Adrenal gland (tissue), 12 donors: Measurements from ENCODE around the gene OR2G3. TPM values are rescaled to one million over a fixed set of nuclear protein-coding genes. Genes with fewer than 3 reads are reported as not detected.

Experiments
- DNase-seq, 7 donors: peaks; one replicate each; pipeline ENCODE4 v3.0.0-alpha.2; 2019 to 2020
- H3K27ac ChIP-seq, 5 donors: fragments of 200-600 bp; sonication (generic) in 4 of 5; 1 replicate in 3 of 5; 2 replicates in 2 of 5; pipeline versions ENCODE4 v1.5.1 to v1.8.0; 2016 to 2020; ENCODE audit warnings: mild to moderate bottlenecking in 1 of 5
- H3K27me3 ChIP-seq: fragments of 200-600 bp; 2 replicates; pipeline ENCODE4 v1.8.0; 2021
- H3K36me3 ChIP-seq, 2 donors: fragments of 200-600 bp; replicated peaks in 1 of 2; 1 replicate in 1 of 2; 2 replicates in 1 of 2; pipeline versions ENCODE4 v1.5.1 to v1.8.0; 2018 to 2022
- H3K4me1 ChIP-seq, 2 donors: fragments of 200-600 bp; replicated peaks in 1 of 2; 1 replicate in 1 of 2; 2 replicates in 1 of 2; pipeline versions ENCODE4 v1.5.1 to v1.8.0; 2018 to 2021
- H3K4me3 ChIP-seq, 4 donors: fragments of 200-600 bp; sonication (generic) in 3 of 4; one replicate each; pipeline ENCODE4 v1.5.1; 2016 to 2018
- H3K9me3 ChIP-seq, 3 donors: fragments of 200-600 bp; sonication (generic) in 1 of 3; replicated peaks in 1 of 3; 1 replicate in 2 of 3; 2 replicates in 1 of 3; pipeline versions ENCODE4 v1.5.1 to v1.8.0; 2016 to 2021
- CTCF ChIP-seq, 6 experiments: fragments of 450-650 bp in 4 of 6; fragments of 200-600 bp in 2 of 6; sonication (generic) in 1 of 6; IDR thresholded peaks; 1 replicate in 5 of 6; 2 replicates in 1 of 6; pipeline versions ENCODE4 v1.5.1 to v1.8.0; 2016 to 2021; ENCODE audit warnings: antibody characterized with exemption in 6 of 6, mild to moderate bottlenecking in 2 of 6, moderate library complexity in 1 of 6
- POLR2A ChIP-seq, 2 donors: fragments of 450-650 bp; IDR thresholded peaks; one replicate each; pipeline ENCODE4 v1.6.1; 2017; ENCODE audit warnings: antibody characterized with exemption in 2 of 2, mild to moderate bottlenecking in 2 of 2, moderate library complexity in 1 of 2
- WGBS, 4 donors: extraction: QIAGEN DNeasy Blood & Tissue Kit in 2 of 4; methylation state at CpG; one replicate each; pipeline versions ENCODE4 v1.1.5 to v1.1.7; 2013 to 2017; 5-methylcytosine and 5-hydroxymethylcytosine counted together
- intact Hi-C, 2 donors: fragments of 100-400 bp; cut with DNase I; formaldehyde crosslinking; loops; one replicate each; pipeline versions ENCODE4 v1.14.1 to v1.15.0; 2022 to 2023
- polyA plus RNA-seq, 3 donors: library from polyadenylated mRNA; stranded (reverse); fragments of 200-250 nt in 2 of 3; fragments of 350-450 nt in 1 of 3; fragmentation: Illumina TruSeq in 1 of 3; extraction: RNeasy Lipid Tissue Mini Kit (QIAGEN cat#74804) in 1 of 3; gene quantifications; one replicate each; pipeline ENCODE4 v1.2.3, GENCODE V29; 2013 to 2014
- total RNA-seq, 9 donors: library from RNA; depleted of rRNA in 4 of 9; stranded (reverse); fragments of >200 nt in 4 of 9; fragments of 120-200 nt in 1 of 9; fragmentation: NEBNext Ultra II Directional in 1 of 9; extraction: Animal tissue kit (Norgen Biotek cat#: 25700) in 1 of 9; gene quantifications; one replicate each; pipeline versions ENCODE4 v1.1.0 to v1.2.4, GENCODE V29; 2013 to 2023
- donor health status: healthy with polysubstance abuse.
- donor health status: Bipolar disorder and iron deficiency.
- donor health status: DM: yes; HTN: yes; CAD: no.
- donor health status: DM: no; HTN: no; CAD: no.
- donor health status: DM: no; HTN: no; CAD: no.
- donor health status: DM: yes; HTN: yes; CAD: no.

The OR2G3 gene
- total and polyA plus RNA-seq, 12 donors, result not detected

GRCh38 chr1:247638781-247639180 is 33.4 kb downstream of the OR2G3 start:
- no peak for DNase-seq
- Histone ChIP-seq H3K27ac (no peak overlapping the region), H3K36me3 (no peaks in the 10 kb centered on the region), H3K4me3 (no peak overlapping the region), H3K27me3 (no peaks in the 10 kb centered on the region), H3K9me3 (no peaks in the 10 kb centered on the region), H3K4me1 (no peaks in the 10 kb centered on the region)
- WGBS, 4 donors, result 75 to 85% (median 79%) methylated on average over 6 of the region's 6 CpGs
- TF ChIP-seq POLR2A (IDR thresholded peaks at IDR 0.05) (no peak), CTCF (IDR thresholded peaks at IDR 0.05) (no peak)
- intact Hi-C loops, result no loop called here

DNA sequence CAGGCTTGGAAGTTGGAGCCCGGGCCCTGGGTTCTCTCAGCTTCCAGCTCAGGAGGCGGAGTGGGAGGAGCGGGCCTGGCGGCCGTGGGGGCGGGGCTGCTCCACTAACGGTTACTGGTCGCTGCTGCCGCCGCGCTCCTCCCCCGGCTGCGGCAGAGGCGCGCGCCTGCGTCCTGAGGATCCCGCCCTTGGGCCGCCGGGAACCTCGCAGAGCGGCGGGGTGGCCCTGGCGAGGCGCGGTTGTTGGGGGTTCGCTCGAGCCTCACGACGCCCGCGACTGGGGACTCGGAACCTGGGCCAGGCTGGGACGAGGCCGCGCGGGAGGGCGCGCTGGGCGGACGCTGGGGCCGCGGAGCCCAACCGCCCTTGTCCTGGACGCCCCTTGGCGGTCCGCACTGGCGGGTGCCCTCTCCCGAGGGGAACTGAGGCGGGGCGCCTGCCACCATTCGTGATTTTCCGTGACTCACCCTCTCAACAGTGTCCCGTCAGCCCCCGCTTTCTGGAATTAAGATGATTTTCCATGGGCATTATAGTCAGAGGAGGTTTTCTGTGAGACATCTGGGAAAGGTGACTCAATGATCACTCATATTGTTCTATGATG is 34.1 kb downstream of the OR2G3 start:
- Histone ChIP-seq H3K9me3 (no peaks in the 10 kb centered on the region), H3K27ac (peak overlapping the region in 1 of 5 donors; percentile 53), H3K4me1 (no peaks in the 10 kb centered on the region), H3K4me3 (peak overlapping the region in 1 of 4 donors; percentile 50), H3K36me3 (no peaks in the 10 kb centered on the region), H3K27me3 (no peaks in the 10 kb centered on the region)
- 9 to 31% (median 11%) methylated on average over 9 to 55 of the region's 55 CpGs for WGBS, 4 donors
- intact Hi-C loops, result no loop called here
- TF ChIP-seq CTCF (IDR thresholded peaks at IDR 0.05) (no peak), POLR2A (IDR thresholded peaks at IDR 0.05) (no peak)
- peak; percentile 31 to 82 (median 51) for DNase-seq

DNA sequence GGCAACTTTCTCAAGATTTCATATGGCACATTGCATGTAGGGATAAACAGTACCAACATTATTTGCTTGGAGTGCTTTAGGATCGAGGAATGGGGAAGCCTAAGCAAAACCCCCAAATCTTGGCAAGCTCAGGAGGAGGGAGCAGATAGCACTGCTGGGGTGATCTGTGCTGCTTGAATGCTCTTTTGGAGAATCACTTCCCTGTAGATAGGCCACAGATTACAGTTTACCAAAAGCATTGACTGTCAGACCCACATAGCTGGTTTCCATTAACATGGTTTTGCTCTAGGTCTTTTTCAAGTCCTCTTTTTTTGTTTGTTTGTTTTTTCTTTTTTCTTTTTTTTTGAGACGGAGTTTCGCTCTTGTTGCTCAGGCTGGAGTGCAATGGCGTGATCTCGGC is 37.4 kb downstream of the OR2G3 start:
- TF ChIP-seq CTCF (IDR thresholded peaks at IDR 0.05) (no peak), POLR2A (IDR thresholded peaks at IDR 0.05) (no peak)
- intact Hi-C loops, result no loop called here
- Histone ChIP-seq H3K36me3 (no peaks in the 10 kb centered on the region), H3K4me3 (no peak overlapping the region), H3K27me3 (no peaks in the 10 kb centered on the region), H3K27ac (no peak overlapping the region), H3K4me1 (no peaks in the 10 kb centered on the region), H3K9me3 (no peaks in the 10 kb centered on the region)
- no peak for DNase-seq
- WGBS, 4 donors, result 68 to 83% (median 78%) methylated on average over 5 of the region's 5 CpGs

- 66 to 71% (median 68%) methylated on average over 4 of the region's 4 CpGs for WGBS, 4 donors
- no peak overlapping the region for H3K4me3 ChIP-seq
- no peak for DNase-seq
- TF ChIP-seq CTCF (IDR thresholded peaks at IDR 0.05) (no peak), POLR2A (IDR thresholded peaks at IDR 0.05) (no peak)
- no peaks in the 10 kb centered on the region for H3K27me3 ChIP-seq
- no peak overlapping the region for H3K27ac ChIP-seq
- no peaks in the 10 kb centered on the region for H3K4me1 ChIP-seq
- no peaks in the 10 kb centered on the region for H3K9me3 ChIP-seq
- intact Hi-C loops, result no loop called here
- no peaks in the 10 kb centered on the region for H3K36me3 ChIP-seq
Observed at GRCh38 chr1:247646867-247647266, 41.5 kb downstream of the OR2G3 start.
